K562 (cell line): ENCODE measurements around the gene ESRRG. TPM values are rescaled to one million over a fixed set of nuclear protein-coding genes. Genes with fewer than 3 reads are reported as not detected.

ENCODE experiments used
- ATAC-seq: fragments of 200-7000 bp; cut with Tn5 transposase; 3 replicates; pipeline ENCODE4 v1.9.1; 2020; ENCODE audit warnings: moderate library complexity
- BruUV-seq: library from RNA; stranded (reverse); fragments of 400-500 nt; replicated peaks from 2 replicates; lab custom pipeline; 2021; lab: Mats Ljungman, UMichigan
- CTCF ChIA-PET: fragments of 300-600 bp; formaldehyde crosslinking; extraction: SDS; loops from one replicate; lab custom pipeline; 2021; ENCODE audit warnings: low intra/inter-chr PET ratio; lab: Yijun Ruan, JAX
- POLR2A ChIA-PET: fragments of 300-600, 350-650 bp; sonication (Branson Sonifier 250); formaldehyde crosslinking; extraction: SDS; loops from one replicate; lab custom pipeline; 2021; ENCODE audit warnings: antibody characterized with exemption, inconsistent platforms; lab: Yijun Ruan, JAX
- DNase-seq, 4 experiments: peaks; one replicate each; pipeline versions ENCODE4 v3.0.0 to v3.0.0-alpha.2; 2011 to 2018; ENCODE audit warnings: low spot score in 3 of 4, mixed read lengths in 3 of 4; ENCODE audit errors: extremely low read depth in 1 of 4
- FAIRE-seq: peaks from 2 replicates; lab custom pipeline; 2011; peaks lifted over from hg19 to GRCh38; lab: Jason Lieb, UNC
- H2AFZ ChIP-seq: 2 replicates; pipeline ENCODE4 v1.6.0; 2011; ENCODE audit warnings: low read depth, low read length, control low read depth, inconsistent platforms
- H3K27ac ChIP-seq: fragments of 200-600 bp; 3 replicates; pipeline ENCODE4 v1.8.0; 2011; ENCODE audit warnings: low read depth, mild to moderate bottlenecking, control low read depth, inconsistent platforms, low read length, moderate library complexity, mixed read lengths; ENCODE audit errors: extremely low read depth
- H3K27me3 ChIP-seq, 2 experiments: fragments of 300-600 bp in 1 of 2; 2 replicates in 1 of 2; 3 replicates in 1 of 2; pipeline versions ENCODE4 v1.6.0 to v1.8.0; 2011; ENCODE audit warnings: inconsistent platforms in 2 of 2, low read length in 2 of 2, mild to moderate bottlenecking in 1 of 2, mixed read lengths in 1 of 2, moderate library complexity in 1 of 2; ENCODE audit not compliant: control insufficient read depth in 2 of 2, insufficient read depth in 2 of 2
- H3K36me3 ChIP-seq: fragments of 300-600 bp; 3 replicates; pipeline ENCODE4 v1.8.0; 2011; ENCODE audit warnings: mild to moderate bottlenecking, low read length, inconsistent platforms; ENCODE audit not compliant: control insufficient read depth, insufficient read depth
- H3K4me1 ChIP-seq, 2 experiments: fragments of 200-600 bp in 1 of 2; replicated peaks in 1 of 2; 2 replicates in 1 of 2; 3 replicates in 1 of 2; pipeline versions ENCODE4 v1.5.1 to v1.8.0; 2011; ENCODE audit warnings: inconsistent platforms in 2 of 2, low read length in 2 of 2, mild to moderate bottlenecking in 1 of 2, mixed read lengths in 1 of 2, moderate library complexity in 1 of 2; ENCODE audit not compliant: control insufficient read depth in 2 of 2, insufficient read depth in 2 of 2
- H3K4me2 ChIP-seq: 2 replicates; pipeline ENCODE4 v1.6.1; 2011; ENCODE audit warnings: low read length, control low read depth, inconsistent platforms, mixed read lengths; ENCODE audit not compliant: insufficient read depth
- H3K4me3 ChIP-seq: fragments of 200-600 bp; sonication (generic), shearing (Covaris generic); 2 replicates; pipeline ENCODE4 v1.5.1; 2016; ENCODE audit warnings: control low read depth, inconsistent platforms
- H3K79me2 ChIP-seq: fragments of 200-600 bp; 3 replicates; pipeline ENCODE4 v1.8.0; 2011; ENCODE audit warnings: low read length, inconsistent platforms; ENCODE audit not compliant: control insufficient read depth, insufficient read depth
- H3K9ac ChIP-seq, 2 experiments: 2 replicates each; pipeline versions ENCODE4 v1.6.0 to v1.6.1; 2011; ENCODE audit warnings: low read depth in 2 of 2, low read length in 2 of 2, control low read depth in 1 of 2, inconsistent platforms in 1 of 2, mild to moderate bottlenecking in 1 of 2, mixed read lengths in 1 of 2; ENCODE audit not compliant: insufficient read depth in 1 of 2
- H3K9me1 ChIP-seq: one replicate; pipeline ENCODE4 v1.6.0; 2011; ENCODE audit warnings: inconsistent platforms, mild to moderate bottlenecking, low read length, moderate library complexity; ENCODE audit not compliant: control insufficient read depth, insufficient read depth
- H3K9me3 ChIP-seq: replicated peaks from 2 replicates; pipeline ENCODE4 v1.5.1; 2011; ENCODE audit warnings: low read depth, low read length, inconsistent platforms; ENCODE audit not compliant: control insufficient read depth, insufficient read depth
- H4K20me1 ChIP-seq: replicated peaks from 2 replicates; pipeline ENCODE4 v1.6.1; 2011; ENCODE audit warnings: low read length, inconsistent platforms, mixed read lengths; ENCODE audit not compliant: control insufficient read depth, insufficient read depth
- ATF4 ChIP-seq: fragments of 450-650 bp; formaldehyde crosslinking; IDR thresholded peaks from 2 replicates; pipeline ENCODE4 v1.4.0; 2022; ENCODE audit warnings: mild to moderate bottlenecking, moderate library complexity
- E2F1 ChIP-seq: sonication (generic); formaldehyde crosslinking; IDR thresholded peaks from 2 replicates; pipeline ENCODE4 v1.8.1; 2023; ENCODE audit warnings: mild to moderate bottlenecking, missing genetic modification reagents, moderate library complexity
- FOXA1 ChIP-seq: fragments of 450-650 bp; IDR thresholded peaks from 2 replicates; pipeline ENCODE4 v1.6.1; 2016; ENCODE audit warnings: mild to moderate bottlenecking, borderline replicate concordance
- HMGN3 ChIP-seq: IDR thresholded peaks from 2 replicates; pipeline ENCODE4 v1.6.1; 2011; ENCODE audit warnings: borderline replicate concordance, low read depth, mild to moderate bottlenecking, mixed read lengths, low read length; ENCODE audit not compliant: insufficient read length; ENCODE audit errors: extremely low read depth
- HSF4 ChIP-seq: fragments of 250-450 bp; sonication (Bioruptor Pico); IDR thresholded peaks from 2 replicates; pipeline ENCODE4 v2.1.2; 2022; ENCODE audit warnings: mild to moderate bottlenecking, moderate library complexity, borderline replicate concordance
- RBM22 ChIP-seq: fragments of 200-400 bp; formaldehyde crosslinking; IDR thresholded peaks from 2 replicates; pipeline ENCODE4 v1.6.1; 2018; ENCODE audit warnings: low read length, low read depth; ENCODE audit not compliant: poor library complexity, severe bottlenecking
- ZNF165 ChIP-seq: fragments of 250-450 bp; sonication (Bioruptor Pico); IDR thresholded peaks from 2 replicates; pipeline ENCODE4 v1.4.0; 2020; ENCODE audit warnings: borderline replicate concordance
- ZNF408 ChIP-seq: fragments of 250-450 bp; sonication (Bioruptor Pico); IDR thresholded peaks from 2 replicates; pipeline ENCODE4 v1.4.0; 2020; ENCODE audit warnings: low read depth, mild to moderate bottlenecking, moderate library complexity
- ZNF551 ChIP-seq: fragments of 250-450 bp; sonication (Bioruptor Pico); IDR thresholded peaks from 2 replicates; pipeline ENCODE4 v1.5.0; 2021; ENCODE audit warnings: mild to moderate bottlenecking, moderate library complexity
- WGBS: fragments of 100-300 bp; shearing (Covaris generic); methylation state at CpG from one replicate; pipeline ENCODE4 v1.1.6; 2016; ENCODE audit warnings: low coverage, mixed read lengths; ENCODE audit not compliant: insufficient coverage; ENCODE audit errors: missing lambda C conversion rate; 5-methylcytosine and 5-hydroxymethylcytosine counted together
- in situ Hi-C: fragments of 300-500 bp; cut with MboI; formaldehyde crosslinking; loops from 4 replicates; pipeline ENCODE4 v1.15.0; 2018; ENCODE audit warnings: inconsistent platforms, mixed read lengths
- intact Hi-C: fragments of 100-400 bp; cut with micrococcal nuclease; formaldehyde crosslinking; loops from 2 replicates; pipeline ENCODE4 v1.14.2; 2022
- polyA plus RNA-seq, 8 experiments: library from polyadenylated mRNA; depleted of rRNA in 4 of 8; stranded (reverse) in 5 of 8; unstranded in 3 of 8; fragments of >200 nt; fragmentation: Nextera tagmentation in 2 of 8; fragmentation: Illumina TruSeq in 1 of 8; extraction: Ambion mirVana in 2 of 8; extraction: Trizol in 1 of 8; gene quantifications; 2 replicates each; pipeline versions ENCODE4 v1.2.1 to v1.2.3, GENCODE V29; 2011 to 2014; ENCODE audit warnings: inconsistent platforms in 1 of 8, missing spikeins in 1 of 8
- total RNA-seq, 7 experiments: library from RNA; depleted of rRNA in 6 of 7; stranded (reverse); fragments of >200 nt in 6 of 7; fragmentation: Illumina TruSeq in 2 of 7; extraction: Trizol in 2 of 7; gene quantifications; 2 replicates each; pipeline versions ENCODE4 v1.2.1 to v1.2.3, GENCODE V29; 2011 to 2021; ENCODE audit warnings: low replicate concordance in 1 of 7
- TF ChIP-seq, protein P1 (sequence below): sonication (generic); formaldehyde crosslinking; IDR thresholded peaks from 2 replicates; pipeline ENCODE4 v1.8.1; 2023; ENCODE audit warnings: mild to moderate bottlenecking, missing genetic modification reagents

ESRRG gene
- total and polyA plus RNA-seq, 9 of the 15 experiments (the other 6 are each of a cell fraction or from before 2014, with no cell fraction given), result not detected

- TF ChIP-seq ZNF408 (CRISPR knock-in tag), result no peak
- TF ChIP-seq ATF4 (CRISPR knock-in tag), result no peak
- TF ChIP-seq FOXA1, result no peak
- no peak for TF ChIP-seq HSF4 (CRISPR knock-in tag)
- TF ChIP-seq, protein P1, sequence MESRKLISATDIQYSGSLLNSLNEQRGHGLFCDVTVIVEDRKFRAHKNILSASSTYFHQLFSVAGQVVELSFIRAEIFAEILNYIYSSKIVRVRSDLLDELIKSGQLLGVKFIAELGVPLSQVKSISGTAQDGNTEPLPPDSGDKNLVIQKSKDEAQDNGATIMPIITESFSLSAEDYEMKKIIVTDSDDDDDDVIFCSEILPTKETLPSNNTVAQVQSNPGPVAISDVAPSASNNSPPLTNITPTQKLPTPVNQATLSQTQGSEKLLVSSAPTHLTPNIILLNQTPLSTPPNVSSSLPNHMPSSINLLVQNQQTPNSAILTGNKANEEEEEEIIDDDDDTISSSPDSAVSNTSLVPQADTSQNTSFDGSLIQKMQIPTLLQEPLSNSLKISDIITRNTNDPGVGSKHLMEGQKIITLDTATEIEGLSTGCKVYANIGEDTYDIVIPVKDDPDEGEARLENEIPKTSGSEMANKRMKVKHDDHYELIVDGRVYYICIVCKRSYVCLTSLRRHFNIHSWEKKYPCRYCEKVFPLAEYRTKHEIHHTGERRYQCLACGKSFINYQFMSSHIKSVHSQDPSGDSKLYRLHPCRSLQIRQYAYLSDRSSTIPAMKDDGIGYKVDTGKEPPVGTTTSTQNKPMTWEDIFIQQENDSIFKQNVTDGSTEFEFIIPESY, result no peak
- TF ChIP-seq HMGN3, result no peak
- TF ChIP-seq ZNF165 (CRISPR knock-in tag), result no peak
- no peak for TF ChIP-seq RBM22
- TF ChIP-seq E2F1 (CRISPR knock-in tag), result no peak
- no peak for TF ChIP-seq ZNF551 (CRISPR knock-in tag)
- DNase-seq, result no peak
- Histone ChIP-seq H3K9me3 (no peaks in the 10 kb centered on the region; the same call in 1 of the 2 replicates), H3K4me1 (no peaks in the 10 kb centered on the region), H3K79me2 (no peaks in the 10 kb centered on the region), H3K36me3 (no peaks in the 10 kb centered on the region), H2AFZ (no peak overlapping the region), H4K20me1 (no peaks in the 10 kb centered on the region), H3K9me1 (no peaks in the 10 kb centered on the region), H3K27me3 (no peaks in the 10 kb centered on the region), H3K4me3 (no peak overlapping the region), H3K27ac (no peak overlapping the region), H3K4me2 (no peak overlapping the region), H3K9ac (no peak overlapping the region)
- WGBS, result 4% methylated on average over 8 of the region's 8 CpGs
- ChIA-PET POLR2A (no interaction called here), CTCF (no interaction called here)
- FAIRE-seq, result no peak
- in situ Hi-C loops (no loop called here), intact Hi-C loops (no loop called here)
- ATAC-seq, result no peak
- BruUV-seq, result no TSS peak
Observed at GRCh38 chr1:216758161-216758560, 34.9 kb upstream of the ESRRG start.
